SK-N-SH (cell line): Measurements from ENCODE around the gene ZNF384. TPM values are rescaled to one million over a fixed set of nuclear protein-coding genes. Genes with fewer than 3 reads are reported as not detected.

Experiments
- CTCF ChIA-PET: fragments of 300-600, 350-600 bp; formaldehyde crosslinking; extraction: SDS; loops from one replicate; lab custom pipeline; 2021; lab: Yijun Ruan, JAX
- POLR2A ChIA-PET: fragments of 350-600 bp; sonication (Branson Sonifier 250); formaldehyde crosslinking; extraction: SDS; loops from one replicate; lab custom pipeline; 2020; ENCODE audit warnings: antibody characterized with exemption, inconsistent platforms; lab: Yijun Ruan, JAX
- DNase-seq: peaks from one replicate; pipeline ENCODE4 v3.0.0; 2012
- H2AFZ ChIP-seq: fragments of 200-600 bp; sonication (generic); 2 replicates; pipeline ENCODE4 v1.8.1; 2016; ENCODE audit warnings: antibody characterized with exemption, mild to moderate bottlenecking, low read depth
- H3F3A ChIP-seq: fragments of 200-600 bp; sonication (generic); replicated peaks from 2 replicates; pipeline ENCODE3; 2016; ENCODE audit warnings: antibody characterized with exemption, mild to moderate bottlenecking; ENCODE audit not compliant: insufficient read depth
- H3K27ac ChIP-seq, 2 experiments: fragments of 200-500 bp in 1 of 2; fragments of 200-600 bp in 1 of 2; sonication (Bioruptor generic) in 1 of 2; sonication (generic), shearing (Covaris generic) in 1 of 2; 2 replicates each; pipeline versions ENCODE4 v1.5.1 to v1.6.1; 2014 to 2016; ENCODE audit warnings: low read depth in 2 of 2, inconsistent platforms in 1 of 2, low read length in 1 of 2, mild to moderate bottlenecking in 1 of 2, mixed read lengths in 1 of 2
- H3K27me3 ChIP-seq: fragments of 200-600 bp; sonication (generic), shearing (Covaris generic); 2 replicates; pipeline ENCODE4 v1.6.1; 2016; ENCODE audit warnings: mixed run types; ENCODE audit not compliant: insufficient read depth
- H3K36me3 ChIP-seq, 2 experiments: fragments of 200-500 bp in 1 of 2; fragments of 200-600 bp in 1 of 2; sonication (Bioruptor generic) in 1 of 2; sonication (generic) in 1 of 2; replicated peaks in 1 of 2; 2 replicates each; pipeline versions ENCODE3 to v1.5.1; 2014 to 2016; ENCODE audit warnings: low read length in 1 of 2, mild to moderate bottlenecking in 1 of 2; ENCODE audit not compliant: insufficient read depth in 2 of 2, control insufficient read depth in 1 of 2
- H3K4me1 ChIP-seq, 2 experiments: fragments of 200-500 bp in 1 of 2; fragments of 200-600 bp in 1 of 2; sonication (Bioruptor generic) in 1 of 2; sonication (generic), shearing (Covaris generic) in 1 of 2; 2 replicates each; pipeline versions ENCODE4 v1.5.1 to v1.6.1; 2014 to 2016; ENCODE audit warnings: low read depth in 1 of 2, low read length in 1 of 2, mixed run types in 1 of 2; ENCODE audit not compliant: insufficient read depth in 2 of 2, control insufficient read depth in 1 of 2
- H3K4me2 ChIP-seq: fragments of 200-600 bp; sonication (generic), shearing (Covaris generic); 2 replicates; pipeline ENCODE4 v1.6.1; 2017; ENCODE audit warnings: mixed run types
- H3K4me3 ChIP-seq, 2 experiments: fragments of 200-500 bp in 1 of 2; fragments of 200-600 bp in 1 of 2; sonication (Bioruptor generic) in 1 of 2; sonication (generic), shearing (Covaris generic) in 1 of 2; 2 replicates each; pipeline versions ENCODE4 v1.5.1 to v1.8.1; 2014 to 2016; ENCODE audit warnings: low read depth in 2 of 2, inconsistent platforms in 1 of 2, low read length in 1 of 2, mild to moderate bottlenecking in 1 of 2, mixed read lengths in 1 of 2, moderate library complexity in 1 of 2
- H3K79me2 ChIP-seq: fragments of 200-600 bp; sonication (generic); 2 replicates; pipeline ENCODE4 v1.8.1; 2017; ENCODE audit warnings: mild to moderate bottlenecking; ENCODE audit not compliant: insufficient read depth
- H3K9ac ChIP-seq: fragments of 200-600 bp; sonication (generic); 2 replicates; pipeline ENCODE4 v1.6.1; 2017; ENCODE audit warnings: mixed run types
- H3K9me2 ChIP-seq: fragments of 200-600 bp; sonication (generic); 2 replicates; pipeline ENCODE4 v1.6.1; 2017; ENCODE audit warnings: mixed run types
- H3K9me3 ChIP-seq: fragments of 200-600 bp; sonication (generic); 2 replicates; pipeline ENCODE4 v1.6.1; 2017; ENCODE audit warnings: mixed run types, mild to moderate bottlenecking, moderate library complexity
- H4K20me1 ChIP-seq: fragments of 200-600 bp; sonication (generic); 2 replicates; pipeline ENCODE4 v1.6.1; 2017; ENCODE audit warnings: mild to moderate bottlenecking, mixed run types; ENCODE audit not compliant: insufficient read depth
- EZH2phosphoT487 ChIP-seq: fragments of 200-600 bp; sonication (generic); IDR thresholded peaks from 2 replicates; pipeline ENCODE4 v1.6.1; 2017; ENCODE audit warnings: low read depth, mixed run types, mild to moderate bottlenecking, antibody characterized with exemption, moderate library complexity, borderline replicate concordance
- FOSL2 ChIP-seq: IDR thresholded peaks from 2 replicates; pipeline ENCODE4 v1.4.0; 2012; ENCODE audit warnings: low read depth, mild to moderate bottlenecking, moderate library complexity, borderline replicate concordance
- FOXM1 ChIP-seq: IDR thresholded peaks from 2 replicates; pipeline ENCODE4 v1.4.0; 2012; ENCODE audit warnings: low read depth, mild to moderate bottlenecking
- GABPA ChIP-seq: IDR thresholded peaks from 2 replicates; pipeline ENCODE4 v1.4.0; 2012; ENCODE audit warnings: low read depth, mild to moderate bottlenecking
- JUND ChIP-seq: IDR thresholded peaks from 2 replicates; pipeline ENCODE4 v1.4.0; 2012
- MAX ChIP-seq: IDR thresholded peaks from 2 replicates; pipeline ENCODE4 v1.4.0; 2012; ENCODE audit warnings: low read depth
- MEF2A ChIP-seq: IDR thresholded peaks from 2 replicates; pipeline ENCODE4 v1.4.0; 2012; ENCODE audit warnings: low read depth, borderline replicate concordance
- NRF1 ChIP-seq: IDR thresholded peaks from 2 replicates; pipeline ENCODE4 v1.6.1; 2012; ENCODE audit warnings: low read depth, mild to moderate bottlenecking, low read length
- POLR2AphosphoS5 ChIP-seq: IDR thresholded peaks from 2 replicates; pipeline ENCODE4 v1.6.1; 2012; ENCODE audit warnings: low read depth, low read length
- RFX5 ChIP-seq: IDR thresholded peaks from 2 replicates; pipeline ENCODE4 v1.6.1; 2012; ENCODE audit warnings: mild to moderate bottlenecking, improper control_type of control experiment, low read length
- SIN3A ChIP-seq: IDR thresholded peaks from 2 replicates; pipeline ENCODE4 v1.6.1; 2012; ENCODE audit warnings: low read depth, mild to moderate bottlenecking, low read length, moderate library complexity, borderline replicate concordance
- SMC3 ChIP-seq: IDR thresholded peaks from 2 replicates; pipeline ENCODE4 v1.6.1; 2012; ENCODE audit warnings: low read depth, low read length, improper control_type of control experiment
- TAF1 ChIP-seq: IDR thresholded peaks from 2 replicates; pipeline ENCODE4 v1.6.1; 2012; ENCODE audit warnings: low read depth, mild to moderate bottlenecking, low read length, moderate library complexity, borderline replicate concordance
- TCF12 ChIP-seq: IDR thresholded peaks from 2 replicates; pipeline ENCODE4 v1.4.0; 2012
- WGBS: methylation state at CpG from one replicate; pipeline ENCODE4 v1.1.6; 2017; ENCODE audit warnings: low lambda C conversion rate; 5-methylcytosine and 5-hydroxymethylcytosine counted together
- polyA plus RNA-seq, 3 experiments: library from polyadenylated mRNA; depleted of rRNA; stranded (reverse); fragments of >200 nt; gene quantifications; 2 replicates each; pipeline ENCODE4 v1.2.3, GENCODE V29; 2012
- TF ChIP-seq, protein P1 (sequence below): IDR thresholded peaks from 2 replicates; pipeline ENCODE4 v1.4.0; 2012; ENCODE audit warnings: low read depth, borderline replicate concordance
- TF ChIP-seq, protein P2 (sequence below): fragments of 150-350 bp; IDR thresholded peaks from 2 replicates; pipeline ENCODE4 v1.6.1; 2016; ENCODE audit warnings: mild to moderate bottlenecking, low read depth, low read length
- TF ChIP-seq, protein P3 (sequence below): IDR thresholded peaks from 2 replicates; pipeline ENCODE4 v1.6.1; 2012; ENCODE audit warnings: mild to moderate bottlenecking, low read depth, low read length, moderate library complexity
- TF ChIP-seq, protein P4 (sequence below): IDR thresholded peaks from 2 replicates; pipeline ENCODE4; 2012

ZNF384 gene
- polyA plus RNA-seq, 1 of the 3 experiments (the other 2 are of a cell fraction) = 64.9 TPM

DNA sequence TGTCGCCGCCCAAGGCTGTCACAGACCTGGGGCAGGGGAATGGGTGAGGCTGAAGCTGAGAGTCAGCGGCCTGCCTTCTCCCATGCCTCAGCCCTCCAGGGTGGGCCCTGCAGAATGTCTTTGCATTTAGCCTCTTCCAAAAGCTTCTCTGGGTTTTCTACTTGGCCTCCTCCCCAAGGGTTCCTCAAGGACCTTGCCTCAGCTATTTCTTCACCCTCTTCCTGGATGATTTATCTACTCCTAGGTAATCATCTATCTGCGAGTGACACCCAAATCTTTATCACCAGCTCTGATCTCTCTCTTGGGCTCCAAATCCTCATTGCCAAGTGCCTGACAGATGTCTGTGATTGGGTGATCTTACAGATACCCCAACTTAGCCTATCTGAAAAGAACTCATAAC, 48.7 kb downstream of the ZNF384 start (continued):
- TF ChIP-seq, protein P1, sequence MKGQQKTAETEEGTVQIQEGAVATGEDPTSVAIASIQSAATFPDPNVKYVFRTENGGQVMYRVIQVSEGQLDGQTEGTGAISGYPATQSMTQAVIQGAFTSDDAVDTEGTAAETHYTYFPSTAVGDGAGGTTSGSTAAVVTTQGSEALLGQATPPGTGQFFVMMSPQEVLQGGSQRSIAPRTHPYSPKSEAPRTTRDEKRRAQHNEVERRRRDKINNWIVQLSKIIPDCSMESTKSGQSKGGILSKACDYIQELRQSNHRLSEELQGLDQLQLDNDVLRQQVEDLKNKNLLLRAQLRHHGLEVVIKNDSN = no peak
- TF ChIP-seq, protein P2, sequence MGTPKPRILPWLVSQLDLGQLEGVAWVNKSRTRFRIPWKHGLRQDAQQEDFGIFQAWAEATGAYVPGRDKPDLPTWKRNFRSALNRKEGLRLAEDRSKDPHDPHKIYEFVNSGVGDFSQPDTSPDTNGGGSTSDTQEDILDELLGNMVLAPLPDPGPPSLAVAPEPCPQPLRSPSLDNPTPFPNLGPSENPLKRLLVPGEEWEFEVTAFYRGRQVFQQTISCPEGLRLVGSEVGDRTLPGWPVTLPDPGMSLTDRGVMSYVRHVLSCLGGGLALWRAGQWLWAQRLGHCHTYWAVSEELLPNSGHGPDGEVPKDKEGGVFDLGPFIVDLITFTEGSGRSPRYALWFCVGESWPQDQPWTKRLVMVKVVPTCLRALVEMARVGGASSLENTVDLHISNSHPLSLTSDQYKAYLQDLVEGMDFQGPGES = no peak
- TF ChIP-seq TCF12 (no peak), JUND (no peak), SIN3A (no peak), MEF2A (no peak), POLR2AphosphoS5 (no peak)

- no peaks in the 10 kb centered on the region for H3F3A ChIP-seq
- H3K9me3 ChIP-seq = no peaks in the 10 kb centered on the region
- H3K27ac ChIP-seq = no peak overlapping the region
- H3K36me3 ChIP-seq = no peaks in the 10 kb centered on the region
- H3K9ac ChIP-seq = no peak overlapping the region
- ChIA-PET POLR2A (no interaction called here), CTCF (interaction anchor here (2.2 kb wide), 1 partner anchor 19 kb away, joined by 5 read pairs; no protein-coding TSS in a partner anchor)
- H3K27me3 ChIP-seq = no peaks in the 10 kb centered on the region
- H3K4me3 ChIP-seq = no peak overlapping the region
- peak; percentile 8 for DNase-seq
- WGBS = 69% methylated on average over 11 of the region's 11 CpGs
- H3K9me2 ChIP-seq = no peaks in the 10 kb centered on the region
- H2AFZ ChIP-seq = no peak overlapping the region
- no peaks in the 10 kb centered on the region for H3K79me2 ChIP-seq
- H3K4me2 ChIP-seq = no peak overlapping the region
- TF ChIP-seq TCF12 (no peak), SMC3 (no peak), FOSL2 (no peak), MEF2A (no peak), NRF1 (no peak), EZH2phosphoT487 (no peak), GABPA (no peak), RFX5 (no peak), TAF1 (no peak), FOXM1 (no peak), MAX (no peak), POLR2AphosphoS5 (no peak)
- TF ChIP-seq, protein P1 = no peak
- TF ChIP-seq, protein P3, sequence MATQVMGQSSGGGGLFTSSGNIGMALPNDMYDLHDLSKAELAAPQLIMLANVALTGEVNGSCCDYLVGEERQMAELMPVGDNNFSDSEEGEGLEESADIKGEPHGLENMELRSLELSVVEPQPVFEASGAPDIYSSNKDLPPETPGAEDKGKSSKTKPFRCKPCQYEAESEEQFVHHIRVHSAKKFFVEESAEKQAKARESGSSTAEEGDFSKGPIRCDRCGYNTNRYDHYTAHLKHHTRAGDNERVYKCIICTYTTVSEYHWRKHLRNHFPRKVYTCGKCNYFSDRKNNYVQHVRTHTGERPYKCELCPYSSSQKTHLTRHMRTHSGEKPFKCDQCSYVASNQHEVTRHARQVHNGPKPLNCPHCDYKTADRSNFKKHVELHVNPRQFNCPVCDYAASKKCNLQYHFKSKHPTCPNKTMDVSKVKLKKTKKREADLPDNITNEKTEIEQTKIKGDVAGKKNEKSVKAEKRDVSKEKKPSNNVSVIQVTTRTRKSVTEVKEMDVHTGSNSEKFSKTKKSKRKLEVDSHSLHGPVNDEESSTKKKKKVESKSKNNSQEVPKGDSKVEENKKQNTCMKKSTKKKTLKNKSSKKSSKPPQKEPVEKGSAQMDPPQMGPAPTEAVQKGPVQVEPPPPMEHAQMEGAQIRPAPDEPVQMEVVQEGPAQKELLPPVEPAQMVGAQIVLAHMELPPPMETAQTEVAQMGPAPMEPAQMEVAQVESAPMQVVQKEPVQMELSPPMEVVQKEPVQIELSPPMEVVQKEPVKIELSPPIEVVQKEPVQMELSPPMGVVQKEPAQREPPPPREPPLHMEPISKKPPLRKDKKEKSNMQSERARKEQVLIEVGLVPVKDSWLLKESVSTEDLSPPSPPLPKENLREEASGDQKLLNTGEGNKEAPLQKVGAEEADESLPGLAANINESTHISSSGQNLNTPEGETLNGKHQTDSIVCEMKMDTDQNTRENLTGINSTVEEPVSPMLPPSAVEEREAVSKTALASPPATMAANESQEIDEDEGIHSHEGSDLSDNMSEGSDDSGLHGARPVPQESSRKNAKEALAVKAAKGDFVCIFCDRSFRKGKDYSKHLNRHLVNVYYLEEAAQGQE = no peak
- TF ChIP-seq, protein P4, sequence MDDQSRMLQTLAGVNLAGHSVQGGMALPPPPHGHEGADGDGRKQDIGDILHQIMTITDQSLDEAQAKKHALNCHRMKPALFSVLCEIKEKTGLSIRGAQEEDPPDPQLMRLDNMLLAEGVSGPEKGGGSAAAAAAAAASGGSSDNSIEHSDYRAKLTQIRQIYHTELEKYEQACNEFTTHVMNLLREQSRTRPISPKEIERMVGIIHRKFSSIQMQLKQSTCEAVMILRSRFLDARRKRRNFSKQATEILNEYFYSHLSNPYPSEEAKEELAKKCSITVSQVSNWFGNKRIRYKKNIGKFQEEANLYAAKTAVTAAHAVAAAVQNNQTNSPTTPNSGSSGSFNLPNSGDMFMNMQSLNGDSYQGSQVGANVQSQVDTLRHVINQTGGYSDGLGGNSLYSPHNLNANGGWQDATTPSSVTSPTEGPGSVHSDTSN = no peak
- H3K4me1 ChIP-seq = peaks cover 0 to 16% of the 10 kb centered on the region in 2 experiments; a peak in 1 of 4 replicates
- no peaks in the 10 kb centered on the region for H4K20me1 ChIP-seq
Measured at GRCh38 chr12:6639151-6639801, 49.9 kb downstream of the ZNF384 start.
